PC-9 (cell line): ENCODE measurements around the gene FCHO1. TPM values are rescaled to one million over a fixed set of nuclear protein-coding genes. Genes with fewer than 3 reads are reported as not detected.

Source experiments
- BruUV-seq: library from RNA; stranded (reverse); fragments of 400-500 nt; replicated peaks from 2 replicates; lab custom pipeline; 2021; lab: Mats Ljungman, UMichigan
- CTCF ChIA-PET: fragments of 300-600 bp; sonication (Branson Sonifier 250); formaldehyde crosslinking; loops from one replicate; lab custom pipeline; 2022; ENCODE audit warnings: antibody characterized with exemption; lab: Charles Lee
- POLR2A ChIA-PET: fragments of 300-600 bp; sonication (Branson Sonifier 250); formaldehyde crosslinking; loops from one replicate; lab custom pipeline; 2022; ENCODE audit warnings: antibody characterized with exemption; ENCODE audit not compliant: unreplicated experiment; lab: Charles Lee
- DNase-seq, 2 experiments: peaks; one replicate each; pipeline versions ENCODE4 v3.0.0 to v3.0.0-alpha.2; 2015 to 2022; ENCODE audit warnings: mixed read lengths in 1 of 2
- H2AFZ ChIP-seq: fragments of 200-600 bp; sonication (generic); 2 replicates; pipeline ENCODE4 v1.8.1; 2017; ENCODE audit warnings: antibody characterized with exemption
- H3F3A ChIP-seq: fragments of 200-600 bp; sonication (generic); 2 replicates; pipeline ENCODE4 v1.8.1; 2017; ENCODE audit warnings: antibody characterized with exemption, mild to moderate bottlenecking, low read depth; ENCODE audit not compliant: insufficient read depth
- H3K27ac ChIP-seq: fragments of 200-600 bp; sonication (generic); 2 replicates; pipeline ENCODE4 v1.6.1; 2016; ENCODE audit warnings: mixed run types
- H3K27me3 ChIP-seq: fragments of 200-600 bp; sonication (generic); 2 replicates; pipeline ENCODE4 v1.6.1; 2016; ENCODE audit warnings: low read depth, mixed run types; ENCODE audit not compliant: insufficient read depth
- H3K36me3 ChIP-seq: fragments of 200-600 bp; sonication (generic); 2 replicates; pipeline ENCODE4 v1.6.1; 2016; ENCODE audit warnings: low read depth, mixed run types
- H3K4me1 ChIP-seq: fragments of 200-600 bp; sonication (generic); replicated peaks from 2 replicates; pipeline ENCODE4 v1.6.1; 2016; ENCODE audit warnings: mixed run types; ENCODE audit not compliant: insufficient read depth
- H3K4me2 ChIP-seq: fragments of 200-600 bp; sonication (generic); 2 replicates; pipeline ENCODE4 v1.6.1; 2017; ENCODE audit warnings: mixed run types
- H3K4me3 ChIP-seq: fragments of 200-600 bp; sonication (generic); 2 replicates; pipeline ENCODE4 v1.6.1; 2016; ENCODE audit warnings: mixed run types
- H3K79me2 ChIP-seq: fragments of 200-600 bp; sonication (generic); 2 replicates; pipeline ENCODE4 v1.6.1; 2017; ENCODE audit warnings: low read depth, mixed run types
- H3K9me2 ChIP-seq: fragments of 200-600 bp; sonication (generic); 2 replicates; pipeline ENCODE4 v1.8.1; 2017; ENCODE audit warnings: mild to moderate bottlenecking; ENCODE audit not compliant: insufficient read depth
- H3K9me3 ChIP-seq: fragments of 200-600 bp; sonication (generic); 2 replicates; pipeline ENCODE4 v1.8.1; 2016; ENCODE audit warnings: low read depth; ENCODE audit not compliant: insufficient read depth
- H4K20me1 ChIP-seq: fragments of 200-600 bp; sonication (generic); 2 replicates; pipeline ENCODE4 v1.8.1; 2017; ENCODE audit not compliant: insufficient read depth
- EZH2 ChIP-seq: fragments of 200-600 bp; sonication (generic); IDR thresholded peaks from 2 replicates; pipeline ENCODE4 v1.8.0; 2017; ENCODE audit warnings: antibody characterized with exemption, low read depth
- intact Hi-C: fragments of 100-400 bp; cut with micrococcal nuclease; formaldehyde crosslinking; loops from one replicate; pipeline ENCODE4 v1.10.0; 2022; ENCODE audit not compliant: unreplicated experiment
- total RNA-seq: library from RNA; stranded (reverse); gene quantifications from 2 replicates; pipeline ENCODE4 v1.2.3, GENCODE V29; 2021
- TF ChIP-seq, protein P1 (sequence below): fragments of 200-600 bp; sonication (generic); conservative IDR thresholded peaks from 2 replicates; pipeline ENCODE4 v1.6.1; 2017; ENCODE audit warnings: mixed run types, antibody characterized with exemption, mild to moderate bottlenecking, moderate library complexity

FCHO1 gene
- total RNA-seq, 1 experiment from 2014 or later, result 34.8 TPM

DNA sequence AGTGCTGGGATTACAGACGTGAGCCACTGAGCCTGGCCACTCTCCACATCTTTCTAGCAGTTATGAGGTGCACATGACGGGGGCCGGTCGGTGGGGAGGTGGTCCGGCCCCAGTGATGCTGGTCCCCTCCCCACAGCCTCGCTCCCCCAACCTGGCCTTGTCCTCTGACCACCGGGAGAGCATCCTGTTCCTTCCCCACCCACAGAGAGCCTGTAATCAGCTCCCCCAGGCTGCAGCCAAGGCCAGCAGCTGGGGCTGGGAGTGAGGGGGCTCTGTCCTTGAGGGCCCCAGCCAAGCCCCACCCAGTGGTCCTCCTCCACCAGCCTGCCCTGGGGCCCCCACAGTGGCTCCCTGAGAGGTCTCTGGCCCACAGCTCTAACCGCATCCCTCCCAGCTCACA, 73.1 kb downstream of the FCHO1 start:
- H3K27ac ChIP-seq, result no peak overlapping the region
- intact Hi-C loops, result no loop called here
- H3F3A ChIP-seq, result peaks cover 11% of the 10 kb centered on the region
- no TSS peak for BruUV-seq
- TF ChIP-seq, protein P1, sequence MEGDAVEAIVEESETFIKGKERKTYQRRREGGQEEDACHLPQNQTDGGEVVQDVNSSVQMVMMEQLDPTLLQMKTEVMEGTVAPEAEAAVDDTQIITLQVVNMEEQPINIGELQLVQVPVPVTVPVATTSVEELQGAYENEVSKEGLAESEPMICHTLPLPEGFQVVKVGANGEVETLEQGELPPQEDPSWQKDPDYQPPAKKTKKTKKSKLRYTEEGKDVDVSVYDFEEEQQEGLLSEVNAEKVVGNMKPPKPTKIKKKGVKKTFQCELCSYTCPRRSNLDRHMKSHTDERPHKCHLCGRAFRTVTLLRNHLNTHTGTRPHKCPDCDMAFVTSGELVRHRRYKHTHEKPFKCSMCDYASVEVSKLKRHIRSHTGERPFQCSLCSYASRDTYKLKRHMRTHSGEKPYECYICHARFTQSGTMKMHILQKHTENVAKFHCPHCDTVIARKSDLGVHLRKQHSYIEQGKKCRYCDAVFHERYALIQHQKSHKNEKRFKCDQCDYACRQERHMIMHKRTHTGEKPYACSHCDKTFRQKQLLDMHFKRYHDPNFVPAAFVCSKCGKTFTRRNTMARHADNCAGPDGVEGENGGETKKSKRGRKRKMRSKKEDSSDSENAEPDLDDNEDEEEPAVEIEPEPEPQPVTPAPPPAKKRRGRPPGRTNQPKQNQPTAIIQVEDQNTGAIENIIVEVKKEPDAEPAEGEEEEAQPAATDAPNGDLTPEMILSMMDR, result no peak
- TF ChIP-seq EZH2, result no peak
- no peaks in the 10 kb centered on the region for H3K27me3 ChIP-seq
- no peaks in the 10 kb centered on the region for H3K36me3 ChIP-seq
- H3K4me3 ChIP-seq, result no peak overlapping the region
- H3K79me2 ChIP-seq, result no peaks in the 10 kb centered on the region
- no peaks in the 10 kb centered on the region for H3K9me2 ChIP-seq
- H3K9me3 ChIP-seq, result no peaks in the 10 kb centered on the region
- H3K4me1 ChIP-seq, result peaks cover 2% of the 10 kb centered on the region
- H2AFZ ChIP-seq, result no peak overlapping the region
- no peak overlapping the region for H3K4me2 ChIP-seq
- H4K20me1 ChIP-seq, result no peaks in the 10 kb centered on the region
- no peak for DNase-seq
- POLR2A ChIA-PET, result no interaction called here
- CTCF ChIA-PET, result no interaction called here

DNA sequence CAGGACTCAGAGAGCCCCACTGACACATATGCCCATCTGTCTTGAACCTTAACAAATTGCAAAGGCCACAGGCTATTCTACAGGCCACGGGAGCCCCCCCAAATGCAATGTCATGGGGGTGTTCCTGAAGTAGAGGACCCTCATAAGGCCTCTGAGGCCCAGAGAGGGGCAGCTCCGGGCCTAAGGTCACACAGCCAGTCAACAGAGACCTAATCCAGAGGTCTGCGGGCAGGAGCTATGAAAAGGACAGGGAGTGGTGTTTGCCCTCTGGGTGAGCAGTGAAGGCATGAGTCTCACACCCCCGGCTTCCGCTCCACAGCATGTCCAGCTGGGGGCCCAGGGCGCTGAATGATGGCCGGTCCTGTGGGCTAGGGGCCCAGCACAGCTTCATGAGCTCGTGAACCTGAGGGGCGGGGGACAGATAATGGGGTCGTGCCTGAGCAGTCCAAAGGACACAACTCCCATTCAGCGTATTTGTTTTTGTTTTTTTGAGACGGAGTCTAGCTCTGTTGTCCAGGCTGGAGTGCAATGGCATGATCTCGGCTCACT, 75.3 kb downstream of the FCHO1 start:
- H3K4me3 ChIP-seq, result no peak overlapping the region
- no peaks in the 10 kb centered on the region for H4K20me1 ChIP-seq
- no peak overlapping the region for H3K4me2 ChIP-seq
- H3K27ac ChIP-seq, result no peak overlapping the region
- H2AFZ ChIP-seq, result no peak overlapping the region
- intact Hi-C loops, result no loop called here
- H3K4me1 ChIP-seq, result peaks cover 8% of the 10 kb centered on the region
- no peak for DNase-seq
- BruUV-seq, result no TSS peak
- H3F3A ChIP-seq, result peaks cover 11% of the 10 kb centered on the region
- ChIA-PET POLR2A (interaction anchor here (0.5 to 0.7 kb wide), 2 partner anchors 398 to 741 kb away, joined by 3 to 4 read pairs; no protein-coding TSS in a partner anchor), CTCF (no interaction called here)
- no peaks in the 10 kb centered on the region for H3K9me2 ChIP-seq
- no peaks in the 10 kb centered on the region for H3K9me3 ChIP-seq
- no peaks in the 10 kb centered on the region for H3K36me3 ChIP-seq
- H3K27me3 ChIP-seq, result no peaks in the 10 kb centered on the region
- 0 out of 2 replicates have a peak, but pooled peaks cover 3% of the 10 kb centered on the region for H3K79me2 ChIP-seq
- TF ChIP-seq, protein P1, result no peak
- no peak for TF ChIP-seq EZH2

DNA sequence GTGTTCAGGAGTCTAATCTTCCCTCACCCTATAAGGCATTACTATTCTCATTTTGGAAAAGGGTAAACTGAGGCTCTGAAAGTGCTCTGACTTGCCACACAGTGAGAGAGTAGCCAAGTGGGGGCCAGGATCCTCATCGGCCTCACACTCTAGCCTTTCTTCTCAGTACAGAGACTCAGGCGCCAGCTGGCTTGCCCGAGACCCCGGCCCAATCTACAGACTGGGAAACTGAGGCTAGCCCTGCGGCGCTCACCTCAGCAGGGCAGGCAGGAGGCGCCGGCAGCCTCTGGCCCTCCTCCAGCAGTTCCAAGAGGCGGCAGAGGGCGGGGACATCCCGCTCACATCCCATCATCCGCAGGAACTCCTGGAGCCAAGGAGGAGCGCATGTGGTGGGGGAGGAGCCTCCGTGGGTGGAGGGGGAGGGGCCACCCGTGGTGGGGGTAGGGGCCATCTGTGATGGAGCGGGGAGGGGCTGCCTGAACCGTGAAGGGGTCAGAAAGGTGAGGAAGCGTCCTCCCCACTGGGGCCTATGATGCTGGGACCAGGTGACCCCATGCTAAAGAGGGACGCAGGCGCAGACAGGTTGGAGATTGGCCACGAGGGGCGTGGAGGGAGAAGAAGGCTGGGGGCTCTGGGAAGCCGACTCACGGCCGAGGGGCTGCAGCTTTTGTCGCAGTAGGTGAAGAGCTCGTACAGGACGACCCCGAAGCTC, 78.7 kb downstream of the FCHO1 start:
- Histone ChIP-seq H3K9me3 (no peaks in the 10 kb centered on the region), H3K27ac (peak overlapping the region; percentile 62), H4K20me1 (no peaks in the 10 kb centered on the region), H3K36me3 (no peaks in the 10 kb centered on the region), H3K4me2 (peak overlapping the region; percentile 86), H3K79me2 (0 out of 2 replicates have a peak, but pooled peaks cover 3% of the 10 kb centered on the region), H3F3A (peaks cover 20% of the 10 kb centered on the region), H2AFZ (peak overlapping the region; percentile 81), H3K9me2 (no peaks in the 10 kb centered on the region), H3K27me3 (no peaks in the 10 kb centered on the region), H3K4me1 (peaks cover 8% of the 10 kb centered on the region), H3K4me3 (peak overlapping the region; percentile 67)
- CTCF ChIA-PET, result interaction anchor here (1.3 kb wide), 1 partner anchor 12 kb away, joined by 3 read pairs; no protein-coding TSS in a partner anchor
- intact Hi-C loops, result loop anchor here (1.0 to 2.0 kb wide), 2 partner anchors 12 to 33 kb away; no protein-coding TSS in a partner anchor
- peak; percentile 72 to 82 for DNase-seq
- BruUV-seq, result TSS peak; percentile 30
- POLR2A ChIA-PET, result interaction anchor here (0.5 to 1.0 kb wide), 4 partner anchors 12 to 358 kb away, joined by 3 to 19 read pairs (median 6); partner anchors contain the start of gene B3GNT3
- TF ChIP-seq, protein P1, result peak; percentile 35; the same call in 1 of the 2 replicates
- no peak for TF ChIP-seq EZH2
